ENCODE results near the gene GRHPR. TPM values are rescaled to one million over a fixed set of nuclear protein-coding genes. Genes with fewer than 3 reads are reported as not detected.

The GRHPR gene
- total and polyA plus RNA-seq, 2 of the 8 experiments (the other 6 are each of a cell fraction or from before 2014, with no cell fraction given) = 97.0 to 201 TPM

DNA sequence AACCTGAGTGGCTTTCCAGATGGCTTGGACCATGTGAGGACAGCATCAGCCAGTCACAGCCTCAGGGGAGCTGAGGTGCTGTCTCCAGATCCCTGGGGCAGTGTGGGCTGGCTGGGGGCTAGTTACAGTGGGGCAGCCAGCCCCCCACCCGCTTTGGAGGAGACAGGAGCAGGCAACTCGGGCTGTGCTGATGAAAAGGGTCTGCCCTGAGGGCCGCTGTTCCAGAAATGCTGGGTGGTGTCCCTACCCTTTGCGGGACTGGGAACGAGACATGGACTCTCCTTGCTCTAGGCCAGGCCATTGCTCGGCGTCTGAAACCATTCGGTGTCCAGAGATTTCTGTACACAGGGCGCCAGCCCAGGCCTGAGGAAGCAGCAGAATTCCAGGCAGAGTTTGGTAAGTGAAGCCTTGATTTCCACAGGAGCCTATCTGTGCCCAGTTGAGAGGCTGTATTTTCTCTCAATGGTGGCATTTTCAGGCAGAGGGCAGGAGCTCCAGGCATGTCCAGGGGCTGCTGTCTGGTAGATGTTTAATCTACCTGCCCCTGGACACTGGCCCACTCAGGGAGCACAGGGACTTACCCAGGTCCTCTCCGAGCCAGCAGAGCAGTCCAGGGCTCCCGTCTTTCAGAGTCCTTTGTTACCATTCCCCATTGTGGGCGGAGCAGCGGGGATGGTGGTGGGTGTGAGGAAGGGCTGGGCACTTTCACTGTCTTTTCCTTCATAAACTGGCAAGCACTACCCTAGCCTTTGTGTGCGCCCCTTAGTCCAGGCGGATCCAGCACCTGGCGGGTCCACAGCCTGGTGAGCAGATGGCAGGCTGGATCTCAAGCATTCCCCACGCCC is 7.2 kb downstream of the GRHPR start (continued):
- no peak for TF ChIP-seq CREB1 (IDR thresholded peaks at IDR 0.05)
- TF ChIP-seq SP1 (IDR thresholded peaks at IDR 0.05; ENCODE audit: low read depth, low read length) = no peak
- no peak for TF ChIP-seq CTBP2 (IDR thresholded peaks at IDR 0.05; ENCODE audit: borderline replicate concordance, insufficient read depth, insufficient read length, low read length)
- TF ChIP-seq GTF2F1 (IDR thresholded peaks at IDR 0.05; ENCODE audit: borderline replicate concordance, low read depth, low read length) = no peak
- no peak for TF ChIP-seq NRF1 (IDR thresholded peaks at IDR 0.05; ENCODE audit: low read depth, low read length)
- TF ChIP-seq RXRA (IDR thresholded peaks at IDR 0.05; ENCODE audit: insufficient read depth, low read depth, low read length) = no peak

Measured in H1 (cell line).